Activated CD4-positive, alpha-beta T cell treated with anti-CD3 and anti-CD28 coated beads for 36 hours (primary cell): ENCODE data around the gene MBTPS1. TPM values are rescaled to one million over a fixed set of nuclear protein-coding genes. Genes with fewer than 3 reads are reported as not detected.

Source experiments
- ATAC-seq: fragments of 200-7000 bp; cut with Tn5 transposase; one replicate; pipeline ENCODE4 v1.10.0; 2021; ENCODE audit warnings: mild to moderate bottlenecking, moderate library complexity
- CTCF ChIA-PET: fragments of 350-600 bp; sonication (Branson Sonifier 250); formaldehyde crosslinking; loops from one replicate; lab custom pipeline; 2021; ENCODE audit warnings: antibody characterized with exemption; lab: Charles Lee
- POLR2A ChIA-PET: fragments of 350-600 bp; sonication (Branson Sonifier 250); formaldehyde crosslinking; loops from one replicate; lab custom pipeline; 2021; ENCODE audit warnings: antibody characterized with exemption, inconsistent platforms; lab: Charles Lee
- DNase-seq: peaks from one replicate; pipeline ENCODE4 v3.0.0-alpha.2; 2020
- H3K27ac Mint-ChIP-seq: one replicate; pipeline ENCODE4 v1.8.0; 2021; ENCODE audit warnings: mixed read lengths
- H3K27me3 Mint-ChIP-seq: one replicate; pipeline ENCODE4 v1.8.0; 2021; ENCODE audit warnings: mixed read lengths
- H3K36me3 Mint-ChIP-seq: one replicate; pipeline ENCODE4 v1.8.0; 2021; ENCODE audit warnings: low read depth, mixed read lengths
- H3K4me1 Mint-ChIP-seq: one replicate; pipeline ENCODE4 v1.8.0; 2021; ENCODE audit warnings: mixed read lengths
- H3K4me3 Mint-ChIP-seq: one replicate; pipeline ENCODE4 v1.8.0; 2021; ENCODE audit warnings: mild to moderate bottlenecking, moderate library complexity, mixed read lengths
- H3K9me3 Mint-ChIP-seq: one replicate; pipeline ENCODE4 v1.8.0; 2021; ENCODE audit warnings: low read depth, mixed read lengths
- intact Hi-C, 2 experiments: fragments of 100-400 bp; cut with DNase I in 1 of 2; cut with micrococcal nuclease in 1 of 2; formaldehyde crosslinking; loops; one replicate each; pipeline versions ENCODE4 v1.14.2 to v1.15.1; 2022 to 2024; cut with DNase I, micrococcal nuclease
- total RNA-seq, 2 experiments: library from RNA; stranded (reverse); gene quantifications; one replicate each; pipeline ENCODE4 v1.2.3, GENCODE V29; 2021

The MBTPS1 gene
- 10 to 100 TPM; 32.0 to 32.2 TPM for total RNA-seq

DNA sequence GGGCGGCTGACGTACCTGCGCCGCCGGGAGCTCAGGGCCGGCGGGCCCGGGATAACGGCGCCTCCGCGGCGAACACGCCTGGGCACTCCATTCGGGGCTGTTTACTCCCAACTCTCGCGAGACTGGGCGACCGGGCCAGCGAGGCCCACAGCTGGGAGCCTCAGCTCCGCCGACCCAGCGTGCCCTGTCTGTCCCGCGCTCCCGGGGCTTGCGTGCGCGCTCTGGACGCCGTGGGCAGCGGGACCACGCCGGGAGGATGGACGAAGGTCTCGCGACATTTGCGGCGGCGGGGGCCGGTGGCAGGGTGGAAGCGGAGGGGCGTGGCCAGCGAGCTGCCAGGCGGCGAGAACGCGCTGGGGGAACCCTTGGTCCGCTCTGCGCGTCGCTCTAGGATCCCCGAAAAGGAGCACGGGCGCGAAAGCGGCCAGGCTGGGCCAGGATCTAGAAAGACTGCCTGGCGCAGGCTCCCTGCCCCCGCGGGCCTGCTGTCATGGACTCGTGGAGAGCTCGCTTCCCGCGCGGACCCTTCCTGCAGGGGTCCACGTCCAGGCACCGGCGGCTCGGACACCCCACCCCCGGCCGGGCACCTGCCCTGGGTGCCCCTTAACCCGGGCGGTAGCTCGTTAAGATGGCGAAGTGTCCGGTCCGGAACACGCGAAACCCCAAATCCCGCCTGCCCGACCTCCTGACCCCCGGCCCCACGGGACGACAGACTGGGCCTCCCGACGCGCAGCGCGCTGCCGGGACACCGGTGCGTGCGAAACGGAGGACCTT lies at the start of gene MBTPS1:
Gene MBTPS1, minus strand, starts transcription at position 223 of the 774 bp plus-strand sequence. CDS start 15,159 bp downstream, outside the sequence.
- ChIA-PET POLR2A (interaction anchor here (0.5 to 1.6 kb wide), 5 partner anchors 28 to 703 kb away, joined by 3 to 11 read pairs (median 3); partner anchors contain the start of genes CRISPLD2, DNAAF1 and HSDL1), CTCF (interaction anchor here (0.6 to 3.7 kb wide), 21 partner anchors 10 to 257 kb away, joined by 3 to 31 read pairs (median 4); partner anchors contain the start of genes DNAAF1, HSDL1 and TAF1C)
- intact Hi-C loops, result loop anchor here (1.0 to 10.0 kb wide), 11 partner anchors 18 to 910 kb away; partner anchors contain the start of genes DNAAF1 (in 2 of the 2), HSDL1 (in 2 of the 2), TAF1C (in 2 of the 2) and COTL1 (in 1 of the 2)
- Mint-ChIP-seq H3K9me3 (no peaks in the 10 kb centered on the region), H3K36me3 (peaks cover 4% of the 10 kb centered on the region), H3K4me3 (peak within 1 kb of the TSS; percentile 80), H3K27ac (peak within 1 kb of the TSS; percentile 95), H3K4me1 (peaks cover 31% of the 10 kb centered on the region), H3K27me3 (no peaks in the 10 kb centered on the region)
- peak; percentile 93 for ATAC-seq
- peak; percentile 99 for DNase-seq

DNA sequence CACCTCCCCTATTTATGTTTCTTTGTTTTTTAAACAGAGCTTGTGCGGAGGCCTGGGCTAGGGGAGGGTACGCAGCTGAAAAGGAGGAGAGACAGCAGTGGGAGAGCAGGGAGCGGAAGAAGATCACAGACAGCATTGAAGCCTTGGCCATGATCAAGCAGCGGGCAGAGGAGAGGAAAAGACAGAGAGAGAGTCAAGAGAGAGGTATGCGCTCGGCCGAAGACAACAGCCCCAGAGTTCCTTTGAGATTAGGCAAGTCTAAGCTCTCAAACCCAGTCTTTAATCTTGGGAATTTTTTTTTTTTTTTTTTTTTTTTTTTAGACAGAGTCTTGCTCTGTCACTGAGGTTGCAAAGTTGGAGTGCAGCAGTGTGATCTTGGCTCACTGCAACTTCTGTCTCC lies 49.0 kb upstream of the MBTPS1 start:
- ChIA-PET POLR2A (no interaction called here), CTCF (interaction anchor here (0.6 to 2.1 kb wide), 3 partner anchors 9 to 77 kb away, joined by 3 to 8 read pairs (median 3); no protein-coding TSS in a partner anchor)
- no peak overlapping the region for H3K4me3 Mint-ChIP-seq
- H3K9me3 Mint-ChIP-seq, result no peaks in the 10 kb centered on the region
- no peaks in the 10 kb centered on the region for H3K4me1 Mint-ChIP-seq
- H3K27me3 Mint-ChIP-seq, result peaks cover 22% of the 10 kb centered on the region
- ATAC-seq (no peak), DNase-seq (no peak)
- no peaks in the 10 kb centered on the region for H3K36me3 Mint-ChIP-seq
- intact Hi-C loops, result no loop called here
- no peak overlapping the region for H3K27ac Mint-ChIP-seq

- H3K4me1 Mint-ChIP-seq, result no peaks in the 10 kb centered on the region
- H3K36me3 Mint-ChIP-seq, result no peaks in the 10 kb centered on the region
- DNase-seq (no peak), ATAC-seq (no peak)
- no peak overlapping the region for H3K27ac Mint-ChIP-seq
- POLR2A ChIA-PET, result no interaction called here
- peaks cover 23% of the 10 kb centered on the region for H3K27me3 Mint-ChIP-seq
- H3K9me3 Mint-ChIP-seq, result no peaks in the 10 kb centered on the region
- intact Hi-C loops, result no loop called here
- no peak overlapping the region for H3K4me3 Mint-ChIP-seq
- CTCF ChIA-PET, result interaction anchor here (0.8 to 1.4 kb wide), 2 partner anchors 14 to 99 kb away, joined by 3 to 4 read pairs; no protein-coding TSS in a partner anchor
Observed at GRCh38 chr16:84161801-84162200, 45.1 kb upstream of the MBTPS1 start.

DNA sequence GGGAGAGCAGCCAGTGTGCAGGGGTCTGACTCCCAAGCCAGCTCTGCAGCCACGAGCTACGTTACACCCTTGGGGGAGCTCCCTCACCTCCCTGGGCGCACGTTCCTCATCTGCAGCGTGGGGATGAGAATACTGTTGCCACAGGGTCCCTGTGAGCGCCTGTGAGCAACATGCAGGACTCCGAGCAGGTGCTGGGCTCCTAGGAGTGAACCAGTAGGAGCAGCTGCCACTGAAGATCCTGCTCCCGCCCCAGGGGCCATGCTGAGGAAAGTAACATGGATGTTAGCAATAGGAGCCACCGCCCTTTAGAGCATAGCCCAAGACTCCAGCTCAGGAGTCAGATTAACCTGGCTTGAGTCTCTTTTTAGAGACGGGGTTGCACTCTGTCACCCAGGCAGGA lies 44.3 kb upstream of the MBTPS1 start:
- Mint-ChIP-seq H3K27me3 (peaks cover 25% of the 10 kb centered on the region), H3K4me1 (peaks cover 2% of the 10 kb centered on the region), H3K4me3 (no peak overlapping the region), H3K36me3 (no peaks in the 10 kb centered on the region), H3K27ac (no peak overlapping the region), H3K9me3 (no peaks in the 10 kb centered on the region)
- intact Hi-C loops, result no loop called here
- no peak for DNase-seq
- ChIA-PET CTCF (interaction anchor here (0.8 to 1.4 kb wide), 2 partner anchors 15 to 98 kb away, joined by 3 to 4 read pairs; no protein-coding TSS in a partner anchor), POLR2A (no interaction called here)
- ATAC-seq, result no peak

- H3K4me1 Mint-ChIP-seq, result peaks cover 2% of the 10 kb centered on the region
- no peaks in the 10 kb centered on the region for H3K36me3 Mint-ChIP-seq
- POLR2A ChIA-PET, result no interaction called here
- H3K27me3 Mint-ChIP-seq, result peaks cover 24% of the 10 kb centered on the region
- ATAC-seq, result no peak
- intact Hi-C loops, result no loop called here
- H3K27ac Mint-ChIP-seq, result no peak overlapping the region
- no peak overlapping the region for H3K4me3 Mint-ChIP-seq
- no peak for DNase-seq
- CTCF ChIA-PET, result interaction anchor here (0.6 kb wide), 1 partner anchor 579 kb away, joined by 3 read pairs; no protein-coding TSS in a partner anchor
- no peaks in the 10 kb centered on the region for H3K9me3 Mint-ChIP-seq
Observed at GRCh38 chr16:84159800-84160199, 43.1 kb upstream of the MBTPS1 start.

DNA sequence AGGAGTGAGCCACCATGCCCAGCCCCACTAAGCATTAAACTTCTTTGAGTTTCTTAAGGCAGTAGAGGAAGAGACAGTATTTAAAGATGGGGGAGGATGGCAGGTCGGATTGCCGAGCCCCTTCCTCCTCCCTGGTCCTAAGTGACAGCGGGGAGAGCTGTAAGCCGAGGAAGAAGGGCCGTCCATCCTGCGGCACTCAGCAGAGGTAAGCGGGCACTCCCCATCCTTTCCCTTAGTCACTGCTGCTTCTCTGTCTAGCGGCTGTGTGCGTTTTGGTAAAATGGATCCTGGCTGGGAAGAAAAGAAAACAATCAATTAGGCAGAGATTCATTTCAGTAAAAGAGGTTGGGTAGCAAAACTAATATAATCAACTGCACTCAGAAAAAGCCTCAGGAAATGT lies 42.3 kb upstream of the MBTPS1 start:
- CTCF ChIA-PET, result no interaction called here
- Mint-ChIP-seq H3K4me1 (peaks cover 2% of the 10 kb centered on the region), H3K27ac (no peak overlapping the region), H3K27me3 (peaks cover 21% of the 10 kb centered on the region), H3K4me3 (no peak overlapping the region), H3K36me3 (no peaks in the 10 kb centered on the region), H3K9me3 (no peaks in the 10 kb centered on the region)
- POLR2A ChIA-PET, result no interaction called here
- ATAC-seq (no peak), DNase-seq (no peak)
- intact Hi-C loops, result no loop called here

- intact Hi-C loops, result no loop called here
- Mint-ChIP-seq H3K36me3 (no peaks in the 10 kb centered on the region), H3K4me1 (peaks cover 2% of the 10 kb centered on the region), H3K27ac (no peak overlapping the region), H3K4me3 (no peak overlapping the region), H3K9me3 (no peaks in the 10 kb centered on the region), H3K27me3 (peaks cover 15% of the 10 kb centered on the region)
- ChIA-PET CTCF (interaction anchor here (0.7 to 1.2 kb wide), 5 partner anchors 40 to 93 kb away, joined by 3 to 4 read pairs (median 4); partner anchors contain the start of gene MBTPS1), POLR2A (no interaction called here)
- DNase-seq, result no peak
- ATAC-seq, result no peak
Observed at GRCh38 chr16:84156342-84156784, 39.6 kb upstream of the MBTPS1 start.

- H3K4me1 Mint-ChIP-seq, result peaks cover 2% of the 10 kb centered on the region
- H3K27ac Mint-ChIP-seq, result no peak overlapping the region
- no peak overlapping the region for H3K4me3 Mint-ChIP-seq
- ChIA-PET POLR2A (no interaction called here), CTCF (interaction anchor here (0.7 to 1.2 kb wide), 3 partner anchors 71 to 93 kb away, joined by 3 to 4 read pairs (median 4); no protein-coding TSS in a partner anchor)
- DNase-seq (no peak), ATAC-seq (no peak)
- intact Hi-C loops, result no loop called here
- H3K36me3 Mint-ChIP-seq, result no peaks in the 10 kb centered on the region
- H3K27me3 Mint-ChIP-seq, result peaks cover 15% of the 10 kb centered on the region
- no peaks in the 10 kb centered on the region for H3K9me3 Mint-ChIP-seq
Observed at GRCh38 chr16:84155771-84156170, 39.0 kb upstream of the MBTPS1 start.

DNA sequence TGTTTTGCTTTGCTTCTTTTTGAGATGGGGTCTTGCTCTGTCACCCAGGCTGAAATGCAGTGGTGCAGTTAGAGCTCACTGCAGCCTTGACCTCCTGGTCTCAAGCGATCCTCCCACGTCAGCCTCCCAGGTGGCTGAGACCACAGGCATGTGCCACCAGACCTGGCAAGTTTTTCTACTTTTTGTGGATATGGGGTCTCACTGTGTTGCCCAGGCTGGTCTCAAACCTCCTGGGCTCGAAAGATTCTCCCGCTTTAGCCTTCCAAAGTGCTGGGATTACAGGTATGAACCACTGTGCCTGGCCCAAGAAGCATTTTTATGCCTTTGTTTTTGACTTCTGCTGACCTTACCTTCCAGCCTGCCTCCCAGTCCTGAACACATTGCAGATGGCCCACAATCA lies 38.5 kb upstream of the MBTPS1 start:
- H3K27me3 Mint-ChIP-seq, result peaks cover 15% of the 10 kb centered on the region
- H3K27ac Mint-ChIP-seq, result no peak overlapping the region
- POLR2A ChIA-PET, result no interaction called here
- no peaks in the 10 kb centered on the region for H3K36me3 Mint-ChIP-seq
- CTCF ChIA-PET, result no interaction called here
- no peaks in the 10 kb centered on the region for H3K9me3 Mint-ChIP-seq
- DNase-seq, result no peak
- peaks cover 2% of the 10 kb centered on the region for H3K4me1 Mint-ChIP-seq
- ATAC-seq, result no peak
- intact Hi-C loops, result no loop called here
- no peak overlapping the region for H3K4me3 Mint-ChIP-seq

GRCh38 chr16:84153660-84154214 lies 37.0 kb upstream of the MBTPS1 start:
- intact Hi-C loops, result no loop called here

GRCh38 chr16:84150926-84151325 lies 34.2 kb upstream of the MBTPS1 start:
- Mint-ChIP-seq H3K9me3 (no peaks in the 10 kb centered on the region), H3K27me3 (peaks cover 6% of the 10 kb centered on the region), H3K4me1 (no peaks in the 10 kb centered on the region), H3K27ac (no peak overlapping the region), H3K4me3 (no peak overlapping the region), H3K36me3 (no peaks in the 10 kb centered on the region)
- DNase-seq, result no peak
- CTCF ChIA-PET, result interaction anchor here (0.6 to 1.0 kb wide), 2 partner anchors 36 to 373 kb away, joined by 3 read pairs; partner anchors contain the start of gene TAF1C
- ATAC-seq, result no peak
- intact Hi-C loops, result no loop called here
- POLR2A ChIA-PET, result no interaction called here

More at GRCh38 chr16:84153660-84154214, 37.0 kb upstream of the MBTPS1 start:
- Mint-ChIP-seq H3K9me3 (no peaks in the 10 kb centered on the region), H3K27me3 (peaks cover 14% of the 10 kb centered on the region), H3K27ac (no peak overlapping the region), H3K4me1 (peaks cover 2% of the 10 kb centered on the region), H3K36me3 (no peaks in the 10 kb centered on the region), H3K4me3 (no peak overlapping the region)
- ChIA-PET POLR2A (interaction anchor here (0.6 kb wide), 1 partner anchor 24 kb away, joined by 3 read pairs; no protein-coding TSS in a partner anchor), CTCF (interaction anchor here (0.6 kb wide), 1 partner anchor 19 kb away, joined by 3 read pairs; no protein-coding TSS in a partner anchor)
- DNase-seq (no peak), ATAC-seq (no peak)
